IMR-90 (cell line): Measurements from ENCODE around the gene OCLN. TPM values are rescaled to one million over a fixed set of nuclear protein-coding genes. Genes with fewer than 3 reads are reported as not detected.
A peak's percentile ranks its signal among the peaks of the same experiment; 100 is the strongest.
"Not testable (repeated sequence)": the region's sequence is repeated elsewhere in the genome, so short reads cannot be mapped to it uniquely, and the experiment has no call there.

Experiments
- ATAC-seq: fragments of 200-7000 bp; cut with Tn5 transposase; 2 replicates; pipeline ENCODE4 v1.9.1; 2020; ENCODE audit warnings: low read depth, mild to moderate bottlenecking, moderate library complexity
- BruUV-seq: library from RNA; stranded (reverse); fragments of 400-500 nt; replicated peaks from 2 replicates; lab custom pipeline; 2021; lab: Mats Ljungman, UMichigan
- CTCF ChIA-PET: fragments of 300-600 bp; formaldehyde crosslinking; extraction: SDS; loops from one replicate; lab custom pipeline; 2021; ENCODE audit warnings: antibody characterized with exemption; lab: Yijun Ruan, JAX
- POLR2A ChIA-PET: fragments of 300-600 bp; sonication (Branson Sonifier 250); formaldehyde crosslinking; loops from one replicate; lab custom pipeline; 2022; ENCODE audit warnings: antibody characterized with exemption; ENCODE audit not compliant: unreplicated experiment; lab: Charles Lee
- DNase-seq: peaks from one replicate; pipeline ENCODE4 v3.0.0; 2013
- H2AFZ ChIP-seq: replicated peaks from 2 replicates; pipeline ENCODE3; 2013; ENCODE audit warnings: low read length, mild to moderate bottlenecking; ENCODE audit not compliant: poor library complexity
- H2AK5ac ChIP-seq: 2 replicates; pipeline ENCODE4 v1.6.1; 2013; ENCODE audit warnings: low read depth, low read length, inconsistent platforms
- H2AK9ac ChIP-seq: replicated peaks from 2 replicates; pipeline ENCODE3; 2013; ENCODE audit warnings: mild to moderate bottlenecking, low read depth, low read length, moderate library complexity; ENCODE audit not compliant: poor library complexity
- H2BK120ac ChIP-seq: 2 replicates; pipeline ENCODE4 v1.6.1; 2013; ENCODE audit warnings: low read depth, low read length, inconsistent platforms
- H2BK15ac ChIP-seq: 3 replicates; pipeline ENCODE4 v1.6.1; 2013; ENCODE audit warnings: low read depth, low read length, inconsistent platforms
- H2BK20ac ChIP-seq: 2 replicates; pipeline ENCODE4 v1.6.1; 2013; ENCODE audit warnings: low read depth, mild to moderate bottlenecking, inconsistent platforms, low read length, moderate library complexity
- H2BK5ac ChIP-seq: 2 replicates; pipeline ENCODE4 v1.6.1; 2013; ENCODE audit warnings: mild to moderate bottlenecking, low read depth, low read length, inconsistent platforms; ENCODE audit not compliant: poor library complexity, severe bottlenecking
- H3K14ac ChIP-seq: replicated peaks from 2 replicates; pipeline ENCODE4 v1.6.1; 2013; ENCODE audit warnings: low read depth, low read length, inconsistent platforms
- H3K18ac ChIP-seq: 2 replicates; pipeline ENCODE4 v1.6.1; 2013; ENCODE audit warnings: low read depth, low read length, control low read depth
- H3K23ac ChIP-seq: 2 replicates; pipeline ENCODE4 v1.6.1; 2013; ENCODE audit warnings: low read depth, low read length, inconsistent platforms
- H3K27ac ChIP-seq: 2 replicates; pipeline ENCODE4 v1.5.1; 2013; ENCODE audit warnings: mild to moderate bottlenecking, control low read depth, low read length; ENCODE audit not compliant: insufficient read depth
- H3K27me3 ChIP-seq: 2 replicates; pipeline ENCODE4 v1.6.1; 2013; ENCODE audit warnings: low read length; ENCODE audit not compliant: control insufficient read depth, insufficient read depth
- H3K36me3 ChIP-seq: 2 replicates; pipeline ENCODE4 v1.6.1; 2013; ENCODE audit warnings: low read length, mixed read lengths; ENCODE audit not compliant: control insufficient read depth, insufficient read depth
- H3K4ac ChIP-seq: 2 replicates; pipeline ENCODE4 v1.6.1; 2013; ENCODE audit warnings: low read depth, low read length, inconsistent platforms
- H3K4me1 ChIP-seq: 2 replicates; pipeline ENCODE4 v1.6.1; 2013; ENCODE audit warnings: low read length, mixed read lengths; ENCODE audit not compliant: control insufficient read depth, insufficient read depth
- H3K4me2 ChIP-seq: 2 replicates; pipeline ENCODE4 v1.6.1; 2013; ENCODE audit warnings: low read depth, mild to moderate bottlenecking, control low read depth, low read length, moderate library complexity
- H3K4me3 ChIP-seq: 2 replicates; pipeline ENCODE4 v1.5.1; 2013; ENCODE audit warnings: low read depth, mild to moderate bottlenecking, control low read depth, low read length, moderate library complexity; ENCODE audit not compliant: insufficient read depth
- H3K56ac ChIP-seq: 2 replicates; pipeline ENCODE4 v1.6.1; 2013; ENCODE audit warnings: low read length, inconsistent platforms; ENCODE audit not compliant: insufficient read depth; ENCODE audit errors: extremely low read depth
- H3K79me1 ChIP-seq, 2 experiments: 2 replicates each; pipeline ENCODE4 v1.6.1; 2013; ENCODE audit warnings: low read length in 2 of 2, inconsistent platforms in 1 of 2, low read depth in 1 of 2
- H3K9ac ChIP-seq: 2 replicates; pipeline ENCODE4 v1.6.1; 2013; ENCODE audit warnings: low read depth, low read length, control low read depth
- H3K9me1 ChIP-seq: 2 replicates; pipeline ENCODE4 v1.6.1; 2013; ENCODE audit warnings: low read length, inconsistent platforms; ENCODE audit not compliant: insufficient read depth
- H3K9me3 ChIP-seq: 2 replicates; pipeline ENCODE4 v1.6.1; 2013; ENCODE audit warnings: low read length; ENCODE audit not compliant: control insufficient read depth, insufficient read depth
- H4K20me1 ChIP-seq: 2 replicates; pipeline ENCODE4 v1.6.1; 2013; ENCODE audit warnings: low read length, inconsistent platforms; ENCODE audit not compliant: insufficient read depth
- H4K5ac ChIP-seq: 2 replicates; pipeline ENCODE4 v1.6.1; 2013; ENCODE audit warnings: mild to moderate bottlenecking, low read depth, low read length, control low read depth
- H4K8ac ChIP-seq, 2 experiments: 2 replicates each; pipeline ENCODE4 v1.6.1; 2013; ENCODE audit warnings: low read depth in 2 of 2, low read length in 2 of 2, control low read depth in 1 of 2, inconsistent platforms in 1 of 2
- H4K91ac ChIP-seq: 2 replicates; pipeline ENCODE4 v1.6.1; 2013; ENCODE audit warnings: low read depth, low read length, inconsistent platforms; ENCODE audit not compliant: insufficient read depth
- WGBS, 2 experiments: methylation state at CpG; one replicate each; pipeline versions ENCODE4 v1.1.5 to v1.1.7; 2013; ENCODE audit warnings: missing lambda C conversion rate in 2 of 2; ENCODE audit not compliant: insufficient read length in 1 of 2; ENCODE audit errors: extremely low coverage in 2 of 2; 5-methylcytosine and 5-hydroxymethylcytosine counted together
- dilution Hi-C: fragments of 300-500 bp; cut with HindIII; formaldehyde crosslinking; loops from one replicate; pipeline ENCODE4 v1.14.3; 2018; ENCODE audit warnings: low sequenced_read_pairs; ENCODE audit not compliant: unreplicated experiment
- in situ Hi-C: fragments of 300-500 bp; cut with MboI; formaldehyde crosslinking; loops from 3 replicates; pipeline ENCODE4 v1.14.3; 2019; ENCODE audit warnings: low sequenced_read_pairs, inconsistent platforms, mixed read lengths
- intact Hi-C: fragments of 100-400 bp; cut with micrococcal nuclease; formaldehyde crosslinking; loops from 2 replicates; pipeline ENCODE4 v1.10.0; 2022
- polyA plus RNA-seq, 3 experiments: library from polyadenylated mRNA; depleted of rRNA; stranded (reverse); fragments of >200 nt; gene quantifications; 2 replicates each; pipeline ENCODE4 v1.2.3, GENCODE V29; 2012; ENCODE audit warnings: low replicate concordance in 1 of 3
- total RNA-seq: library from RNA; depleted of rRNA; stranded (reverse); fragments of >200 nt; gene quantifications from 2 replicates; pipeline ENCODE4 v1.2.3, GENCODE V29; 2012

OCLN gene
- total and polyA plus RNA-seq, 2 of the 4 experiments (the other 2 are of a cell fraction), result 0.72 to 0.99 TPM

GRCh38 chr5:69568072-69568471 is 75.5 kb downstream of the OCLN start:
- H3K9me3 ChIP-seq, CTCF ChIA-PET, H3K27me3 ChIP-seq, H2BK15ac ChIP-seq, H3K14ac ChIP-seq, H3K9ac ChIP-seq, H4K91ac ChIP-seq, H4K8ac ChIP-seq, H3K9me1 ChIP-seq, H4K20me1 ChIP-seq, H3K4me2 ChIP-seq, ATAC-seq, DNase-seq, H3K27ac ChIP-seq, H3K36me3 ChIP-seq, in situ Hi-C loops, H2BK5ac ChIP-seq, dilution Hi-C loops, H3K4ac ChIP-seq, H3K4me1 ChIP-seq, intact Hi-C loops, H2BK20ac ChIP-seq, H4K5ac ChIP-seq, H3K4me3 ChIP-seq, H2AFZ ChIP-seq, H3K18ac ChIP-seq, H2AK5ac ChIP-seq, H2BK120ac ChIP-seq, BruUV-seq, POLR2A ChIA-PET, H2AK9ac ChIP-seq, H3K79me1 ChIP-seq, H3K56ac ChIP-seq, H3K23ac ChIP-seq: not testable (repeated sequence)
- WGBS, 2 experiments, result no CpG with 5 or more reads among the region's 2 CpGs

DNA sequence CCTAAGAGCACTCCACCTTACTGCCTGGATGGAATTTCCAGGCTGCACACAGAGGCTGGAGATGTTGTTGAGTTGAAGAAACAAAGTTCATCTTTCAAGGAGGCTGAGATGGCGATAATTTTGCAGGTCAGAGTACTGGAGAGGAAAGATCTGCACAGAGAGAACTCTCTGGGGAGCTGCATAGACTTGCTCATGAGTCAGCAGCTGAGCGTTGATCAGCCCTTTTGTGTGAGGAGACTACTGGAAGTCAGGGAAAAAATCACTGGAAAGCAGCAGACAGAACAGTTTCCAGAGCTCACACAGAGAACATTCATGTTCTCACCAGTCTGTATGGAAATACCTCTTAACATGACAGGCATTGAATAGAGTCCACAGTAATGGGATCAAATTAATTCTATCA is 90.8 kb downstream of the OCLN start:
- POLR2A ChIA-PET, H3K27ac ChIP-seq, H2BK5ac ChIP-seq, H3K4me3 ChIP-seq, H2AK9ac ChIP-seq, H4K91ac ChIP-seq, H2AK5ac ChIP-seq, H3K9me3 ChIP-seq, intact Hi-C loops, BruUV-seq, H3K18ac ChIP-seq, H2BK15ac ChIP-seq, H3K9me1 ChIP-seq, H4K8ac ChIP-seq, H3K36me3 ChIP-seq, H3K27me3 ChIP-seq, H4K20me1 ChIP-seq, dilution Hi-C loops, H3K4me2 ChIP-seq, H3K4me1 ChIP-seq, CTCF ChIA-PET, H3K23ac ChIP-seq, H3K56ac ChIP-seq, H3K4ac ChIP-seq, H2AFZ ChIP-seq, H2BK20ac ChIP-seq, DNase-seq, in situ Hi-C loops, H3K79me1 ChIP-seq, H3K14ac ChIP-seq, H2BK120ac ChIP-seq, H4K5ac ChIP-seq, H3K9ac ChIP-seq: not testable (repeated sequence)
- WGBS, 2 experiments, result no CpG with 5 or more reads among the region's 2 CpGs
- peak; percentile 73 for ATAC-seq
